Activated CD4-positive, alpha-beta T cell treated with anti-CD3 and anti-CD28 coated beads, Interleukin-2, amount 50 U/mL, for 16 hours (primary cell): ENCODE data around the gene REP15.
A peak's percentile ranks its signal among the peaks of the same experiment; 100 is the strongest.
"Not testable (repeated sequence)": the region's sequence is repeated elsewhere in the genome, so short reads cannot be mapped to it uniquely, and the experiment has no call there.

ENCODE experiments used
- DNase-seq: peaks from one replicate; pipeline ENCODE4 v3.0.0-alpha.2; 2020

The REP15 gene

DNA sequence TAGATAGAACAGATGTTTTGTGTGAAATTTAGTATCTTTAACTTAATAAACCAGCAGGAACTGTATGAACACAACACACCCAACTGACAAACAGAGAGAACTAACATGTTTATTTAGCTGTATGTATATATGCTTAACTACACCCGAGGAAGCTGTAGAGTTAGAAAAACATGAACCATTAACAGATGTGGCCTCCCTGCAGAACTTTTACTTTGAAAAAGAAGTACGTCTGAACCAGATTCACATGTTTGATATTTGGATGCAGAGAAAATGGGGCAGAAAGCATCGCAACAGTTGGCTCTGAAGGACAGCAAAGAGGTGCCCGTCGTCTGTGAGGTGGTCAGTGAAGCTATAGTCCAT lies at the start of gene REP15:
Gene REP15, plus strand, starts transcription at position 155 of the 360 bp plus-strand sequence. Its CDS starts 116 bp downstream, at position 271.
- no peak for DNase-seq

DNA sequence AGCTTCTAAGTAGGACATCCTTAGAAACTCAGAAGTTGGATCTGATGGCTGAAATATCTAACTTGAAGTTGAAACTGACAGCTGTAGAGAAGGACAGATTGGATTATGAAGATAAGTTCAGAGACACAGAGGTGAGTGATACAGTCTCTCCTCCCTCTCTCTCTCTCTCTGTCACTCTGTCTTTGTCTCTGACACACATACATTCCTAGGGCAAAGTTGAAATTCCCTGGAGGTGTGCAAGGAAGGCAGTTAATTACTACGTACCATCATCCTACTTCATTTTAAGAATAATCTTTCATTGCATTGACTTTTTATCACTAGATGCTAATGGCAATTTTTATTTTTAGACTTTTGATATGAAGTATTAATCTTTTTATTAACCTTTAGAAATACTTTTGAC lies 46.2 kb upstream of the REP15 start:
- DNase-seq, result no peak

GRCh38 chr12:27651201-27651600 lies 45.0 kb upstream of the REP15 start:
- DNase-seq, result no peak

DNA sequence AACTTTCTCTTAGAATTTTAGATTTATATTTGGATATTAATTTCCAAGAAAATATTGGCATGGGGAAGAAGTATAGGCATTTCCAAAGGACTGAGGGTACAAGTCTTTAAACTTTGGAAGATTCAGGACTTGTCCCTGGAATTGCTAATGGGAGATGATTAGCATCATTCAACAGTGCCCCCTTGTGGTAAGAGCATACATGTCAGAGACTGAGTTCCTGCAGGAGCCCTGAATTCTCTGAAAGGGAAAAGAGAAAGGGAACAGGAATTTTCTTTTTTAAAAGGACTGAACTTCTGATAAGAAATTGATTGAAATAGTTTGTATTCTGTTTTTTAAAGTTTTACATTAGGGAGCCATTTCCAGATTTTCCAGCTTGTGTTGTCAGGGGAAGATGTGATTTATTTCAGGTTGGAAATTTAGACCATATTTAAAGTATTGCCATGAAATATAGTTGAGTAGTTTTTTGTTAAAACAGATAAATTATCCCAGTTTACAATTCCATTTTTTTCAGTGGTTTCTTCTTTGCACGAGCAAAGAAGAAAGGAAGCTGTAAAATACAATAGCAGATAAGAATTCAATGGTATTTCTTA lies 44.0 kb upstream of the REP15 start:
- DNase-seq, result peak; percentile 58

- DNase-seq, result no peak
Measured at GRCh38 chr12:27653661-27654060, 42.6 kb upstream of the REP15 start.

DNA sequence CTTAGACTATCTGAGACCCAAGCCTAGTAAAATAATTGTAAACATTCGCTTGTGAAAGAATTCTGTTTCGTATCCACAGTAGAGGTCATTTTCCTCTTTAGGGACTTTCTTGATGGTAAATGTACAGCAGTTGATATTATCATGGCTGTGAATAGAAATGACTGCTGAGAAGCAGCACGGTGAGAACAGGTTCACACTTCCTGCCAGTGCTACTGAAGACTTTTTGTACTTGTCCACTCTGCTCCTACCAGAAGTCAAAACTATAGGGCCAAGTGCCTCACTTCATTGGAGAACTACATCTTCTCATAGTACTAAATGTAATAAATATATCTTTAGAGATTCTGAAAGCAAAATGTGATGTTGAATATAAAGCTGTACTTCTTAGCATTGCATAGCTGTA lies 40.8 kb upstream of the REP15 start:
- DNase-seq, result not testable (repeated sequence)

GRCh38 chr12:27657296-27657695 lies 39.0 kb upstream of the REP15 start:
- no peak for DNase-seq

DNA sequence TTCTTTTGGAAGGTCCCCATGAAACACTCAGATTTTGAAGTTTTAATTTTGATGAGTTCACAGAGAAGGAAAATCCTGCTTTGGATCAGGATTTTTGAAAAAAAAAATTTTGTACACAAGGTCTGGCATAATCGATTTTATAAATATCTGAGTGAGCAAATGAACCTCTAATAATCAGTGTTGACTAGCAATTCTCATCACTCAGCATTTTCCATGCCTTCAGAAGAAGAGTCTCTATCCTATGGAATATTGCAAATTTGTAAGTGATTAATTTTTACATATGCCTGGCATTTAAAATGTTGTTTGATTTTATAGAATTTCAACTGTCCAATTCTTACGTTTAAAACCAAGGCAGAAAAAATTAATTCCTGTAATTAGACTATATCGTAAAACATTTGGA lies 30.5 kb upstream of the REP15 start:
- no peak for DNase-seq

DNA sequence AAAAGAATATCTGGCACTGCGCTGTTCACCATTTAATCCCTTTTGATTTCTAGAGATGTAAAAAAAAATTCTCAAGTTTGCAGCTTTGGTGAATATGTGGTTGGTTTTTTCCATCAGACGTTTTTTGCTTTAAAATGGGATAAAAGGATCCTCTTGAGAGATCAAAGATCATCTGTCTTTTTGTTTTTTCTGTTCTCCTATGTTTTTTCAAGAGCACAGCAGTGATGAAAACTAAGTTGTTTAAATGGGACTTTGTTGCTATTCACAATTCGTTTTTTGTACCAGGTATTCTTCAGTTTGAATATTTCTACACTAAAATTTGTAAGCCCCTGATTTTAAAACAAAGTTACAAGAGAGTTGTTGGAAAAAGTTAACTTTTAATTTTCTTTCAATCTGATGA lies 29.7 kb upstream of the REP15 start:
- DNase-seq, result no peak

DNA sequence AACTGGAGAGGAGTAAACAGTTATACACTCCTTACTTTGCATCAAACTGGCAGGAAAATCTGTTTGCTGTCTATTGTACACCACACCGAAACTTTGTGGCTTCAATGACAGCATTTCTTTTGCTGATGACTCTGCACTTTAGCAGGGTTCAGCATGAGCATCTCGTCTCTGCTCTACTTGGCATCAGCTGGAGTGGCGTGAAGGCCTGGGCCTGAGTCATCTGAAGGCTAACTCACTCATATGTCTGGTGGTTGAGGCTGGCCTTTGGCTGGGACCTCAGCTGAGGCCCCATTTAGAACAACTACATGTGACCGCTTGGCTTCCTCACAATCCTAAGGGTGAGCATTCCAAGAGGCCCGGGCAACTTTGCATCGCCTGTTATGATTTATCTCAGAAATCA lies 28.7 kb upstream of the REP15 start:
- peak; percentile 61 for DNase-seq

DNA sequence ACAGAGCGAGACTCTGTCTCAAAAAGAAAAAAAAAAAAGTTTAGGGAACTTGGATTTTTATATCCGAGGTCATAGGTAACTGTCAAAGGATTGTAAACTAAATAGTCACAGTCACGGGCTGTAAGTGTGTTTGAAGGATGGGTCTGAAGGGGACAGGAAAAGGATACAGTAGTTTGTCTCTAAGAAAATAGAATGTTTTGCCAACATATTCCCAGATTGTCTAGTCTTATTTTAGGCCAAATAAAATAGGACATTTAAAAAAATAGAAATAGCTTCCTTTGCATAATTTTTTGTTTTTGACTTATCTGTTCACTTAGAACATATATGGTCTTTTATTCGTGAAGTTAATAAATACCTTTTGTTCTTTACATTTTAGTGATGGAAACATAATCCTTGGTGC lies 24.2 kb upstream of the REP15 start:
- DNase-seq, result no peak

- no peak for DNase-seq
Measured at GRCh38 chr12:27672643-27673042, 23.6 kb upstream of the REP15 start.

DNA sequence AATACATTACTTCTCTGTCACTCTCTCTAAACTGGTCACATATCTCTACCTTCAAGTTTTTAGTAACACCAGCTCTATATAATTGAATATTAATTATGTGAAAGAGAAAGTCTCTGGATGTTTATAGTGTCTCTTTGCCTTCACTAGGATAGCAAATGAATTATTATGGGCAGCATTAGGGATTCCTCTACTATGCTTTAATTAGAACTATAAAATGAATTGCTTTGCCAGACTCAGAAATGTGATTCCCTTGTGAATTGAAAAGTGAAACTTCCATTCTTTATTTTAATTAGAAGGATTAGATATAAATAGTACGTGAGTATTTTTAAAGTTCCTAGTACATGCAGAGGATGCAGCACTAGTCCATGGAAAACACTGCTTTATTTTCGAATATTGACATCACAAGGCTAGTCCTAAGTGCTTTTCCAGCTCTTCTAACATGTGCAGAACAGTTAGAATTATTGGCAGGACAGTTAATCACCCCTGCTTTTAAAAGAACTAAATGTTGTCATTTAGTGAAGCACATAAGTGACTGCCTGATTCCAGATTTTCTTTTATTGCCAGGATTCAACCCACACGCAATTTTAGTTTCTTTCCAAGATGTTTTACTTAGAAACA lies 23.0 kb upstream of the REP15 start:
- no peak for DNase-seq

GRCh38 chr12:27674989-27675388 lies 21.3 kb upstream of the REP15 start:
- DNase-seq, result no peak

DNA sequence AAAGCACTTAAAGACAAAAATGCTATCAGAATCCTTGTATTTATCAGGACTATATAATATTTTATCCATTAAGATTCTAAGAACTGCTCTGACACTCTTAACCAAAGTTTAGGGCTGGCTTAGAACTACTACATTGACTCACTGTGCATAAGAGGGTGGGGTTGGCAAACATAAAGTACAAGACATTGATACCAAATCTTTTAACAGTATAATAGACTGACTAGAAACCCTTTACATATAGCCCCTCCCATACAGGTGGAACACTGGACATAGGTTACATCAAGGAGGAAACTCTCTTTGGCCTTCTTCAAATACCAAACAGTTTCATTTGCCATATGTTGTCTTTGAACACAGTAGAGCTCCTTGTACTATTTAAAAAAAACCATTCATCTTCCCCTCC lies 15.6 kb upstream of the REP15 start:
- no peak for DNase-seq

DNA sequence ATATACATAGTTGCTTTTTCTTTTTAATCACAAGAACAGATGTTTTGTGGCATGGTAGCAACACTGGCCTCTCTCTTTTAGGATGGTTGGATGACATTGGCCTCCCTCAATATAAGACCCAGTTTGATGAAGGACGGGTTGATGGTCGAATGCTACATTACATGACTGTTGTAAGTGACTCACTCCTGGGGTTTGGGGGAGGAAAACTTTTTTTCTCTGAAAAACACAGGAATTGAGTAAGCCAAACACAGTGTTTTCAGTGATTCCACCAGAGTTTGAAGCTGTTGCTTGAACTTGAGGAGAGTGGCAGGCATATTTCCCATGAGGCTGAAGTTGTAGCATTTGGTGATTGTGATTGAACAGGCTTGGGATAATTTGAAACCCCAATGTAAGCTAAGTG lies 13.7 kb upstream of the REP15 start:
- DNase-seq, result no peak

- DNase-seq, result no peak
Measured at GRCh38 chr12:27685274-27685673, 11.0 kb upstream of the REP15 start.

DNA sequence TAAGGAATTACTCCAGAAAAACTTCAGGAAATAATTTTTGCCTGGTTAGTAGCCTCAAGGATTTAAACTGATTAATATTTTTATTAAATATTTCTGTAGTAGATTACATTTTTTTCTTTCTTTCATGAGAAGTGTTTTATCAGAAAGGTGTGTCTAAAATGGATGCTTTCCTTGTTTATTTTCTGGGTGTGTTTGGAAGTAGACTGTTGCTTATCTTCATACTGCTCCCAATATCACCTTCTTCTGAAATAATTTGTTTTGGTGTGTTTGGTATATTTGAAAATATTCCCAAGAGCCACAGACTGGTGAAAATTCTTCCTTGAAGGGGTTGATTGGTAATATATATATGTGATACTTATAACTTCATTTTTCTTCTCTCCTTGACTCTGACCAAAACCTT lies 10.1 kb upstream of the REP15 start:
- DNase-seq, result no peak

DNA sequence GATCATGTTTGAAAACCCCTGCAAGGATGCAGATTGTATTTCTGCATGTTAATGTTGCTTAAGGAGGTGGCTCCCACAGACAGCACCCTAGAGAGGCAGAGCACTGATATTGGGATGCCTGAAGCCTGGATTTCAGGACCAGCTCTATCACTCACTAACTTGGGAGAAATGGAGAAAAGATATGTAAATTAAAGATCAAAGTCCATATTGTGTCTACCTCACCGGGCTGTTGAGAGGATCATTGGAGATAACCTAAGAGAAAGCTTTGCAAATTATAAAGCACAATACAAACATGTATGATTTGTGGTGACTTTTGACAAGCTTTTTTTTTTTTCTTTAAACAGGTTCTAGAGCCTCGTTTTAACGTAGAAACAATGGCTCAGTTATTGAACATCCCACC lies 7.6 kb upstream of the REP15 start:
- no peak for DNase-seq

DNA sequence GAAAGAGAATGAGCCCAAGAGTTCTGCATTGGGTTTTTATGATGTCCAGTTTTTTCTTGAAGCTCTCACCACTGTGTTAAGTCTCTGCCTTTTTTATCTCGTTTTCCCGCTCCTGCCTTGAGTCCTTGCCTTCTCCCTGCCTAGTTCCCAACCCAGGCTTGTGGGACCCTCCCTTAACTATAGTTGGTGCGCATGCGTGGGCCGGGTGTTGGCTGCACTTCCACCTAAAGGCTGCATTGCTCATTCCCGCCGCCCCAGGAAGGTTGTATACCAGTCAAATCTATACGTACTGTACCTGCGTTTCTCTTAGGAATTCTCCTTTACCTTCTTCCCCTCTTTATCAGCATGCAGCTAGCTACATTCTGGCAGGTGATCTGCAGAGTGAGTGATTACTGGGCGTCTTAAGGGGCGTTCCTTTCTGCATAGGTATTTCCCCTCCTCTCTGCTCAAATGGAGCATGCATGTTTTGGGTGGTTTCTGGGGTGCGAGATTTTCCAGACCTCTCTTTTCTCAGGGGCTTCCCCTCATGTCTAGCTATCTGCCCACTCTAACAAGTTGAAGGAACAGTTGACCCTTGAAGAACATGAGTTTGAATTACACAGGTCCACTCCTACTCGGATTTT lies 6.6 kb upstream of the REP15 start:
- DNase-seq, result no peak

DNA sequence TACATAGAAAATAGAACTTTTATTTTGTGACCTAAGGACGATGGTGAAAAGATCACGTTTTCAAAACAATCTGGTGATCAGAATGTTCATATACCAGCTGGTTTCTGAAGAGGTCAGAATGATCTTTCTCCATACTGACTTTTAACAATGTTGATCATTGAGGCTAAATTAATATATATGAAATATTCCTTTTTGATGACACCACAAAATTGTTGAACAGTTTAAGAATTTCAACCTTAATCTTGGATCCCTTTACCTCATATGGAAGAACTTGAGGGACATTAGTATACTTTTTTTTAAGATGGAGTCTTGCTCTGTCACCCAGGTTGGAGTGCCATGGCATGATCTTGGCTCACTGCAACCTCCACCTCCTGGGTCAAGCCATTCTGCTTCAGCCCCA lies 2.8 kb upstream of the REP15 start:
- no peak for DNase-seq

GRCh38 chr12:27695556-27696292 lies 523 bp upstream of the REP15 start:
- no peak for DNase-seq

GRCh38 chr12:27696864-27697564 lies 767 bp downstream of the REP15 start:
- no peak for DNase-seq
